ENCODE results near the gene RIN1.

- TF ChIP-seq CTCF (IDR thresholded peaks at IDR 0.05) (no peak), EZH2phosphoT487 (IDR thresholded peaks at IDR 0.05) (no peak)
These were observed 4.6 kb upstream of the RIN1 start for GRCh38 chr11:66340596-66341501.
